Neural progenitor cell (in vitro differentiated cells): ENCODE measurements around the gene GRID1. TPM values are rescaled to one million over a fixed set of nuclear protein-coding genes. Genes with fewer than 3 reads are reported as not detected.

Source experiments
- DNase-seq: peaks from one replicate; pipeline ENCODE4 v3.0.0-alpha.2; 2016; ENCODE audit warnings: low spot score
- H2AFZ ChIP-seq: fragments of 200-600 bp; sonication (generic); replicated peaks from 2 replicates; pipeline ENCODE4 v1.6.1; 2016; ENCODE audit warnings: antibody characterized with exemption
- H3F3A ChIP-seq: fragments of 200-600 bp; sonication (generic); 2 replicates; pipeline ENCODE4 v1.6.1; 2016; ENCODE audit warnings: antibody characterized with exemption, low read depth
- H3K27ac ChIP-seq: fragments of 200-600 bp; sonication (generic); 2 replicates; pipeline ENCODE4 v1.5.1; 2016; ENCODE audit warnings: mild to moderate bottlenecking
- H3K27me3 ChIP-seq: fragments of 200-600 bp; sonication (generic); 2 replicates; pipeline ENCODE4 v1.6.1; 2016; ENCODE audit warnings: mild to moderate bottlenecking, moderate library complexity
- H3K36me3 ChIP-seq: fragments of 200-600 bp; sonication (generic); 2 replicates; pipeline ENCODE4 v1.5.1; 2016
- H3K4me1 ChIP-seq: fragments of 200-600 bp; sonication (generic); 2 replicates; pipeline ENCODE4 v1.6.1; 2016; ENCODE audit warnings: mixed run types
- H3K4me2 ChIP-seq: fragments of 200-600 bp; sonication (generic); 2 replicates; pipeline ENCODE4 v1.6.1; 2016
- H3K4me3 ChIP-seq: fragments of 200-600 bp; sonication (generic); 2 replicates; pipeline ENCODE4 v1.5.1; 2016
- H3K79me2 ChIP-seq: fragments of 200-600 bp; sonication (generic); 2 replicates; pipeline ENCODE4 v1.6.1; 2016; ENCODE audit warnings: low read depth
- H3K9ac ChIP-seq: fragments of 200-600 bp; sonication (generic); 2 replicates; pipeline ENCODE4 v1.6.1; 2016
- H3K9me3 ChIP-seq: fragments of 200-600 bp; sonication (generic); 2 replicates; pipeline ENCODE4 v1.5.1; 2016; ENCODE audit warnings: low read depth
- H4K20me1 ChIP-seq: fragments of 200-600 bp; sonication (generic); 2 replicates; pipeline ENCODE4 v1.6.1; 2016; ENCODE audit warnings: low read depth
- H3K27ac Mint-ChIP-seq: 3 replicates; pipeline ENCODE4 v1.8.0; 2021; ENCODE audit warnings: mixed read lengths
- H3K27me3 Mint-ChIP-seq: 2 replicates; pipeline ENCODE4 v1.8.0; 2022; ENCODE audit warnings: low read depth, mild to moderate bottlenecking, inconsistent platforms, moderate library complexity, mixed read lengths; ENCODE audit not compliant: insufficient read depth
- H3K36me3 Mint-ChIP-seq: 3 replicates; pipeline ENCODE4 v1.8.0; 2021; ENCODE audit warnings: mixed read lengths
- H3K4me1 Mint-ChIP-seq: 3 replicates; pipeline ENCODE4 v1.8.0; 2021; ENCODE audit warnings: mixed read lengths
- H3K4me3 Mint-ChIP-seq: 3 replicates; pipeline ENCODE4 v1.8.0; 2021; ENCODE audit warnings: mild to moderate bottlenecking, moderate library complexity, mixed read lengths
- H3K9me3 Mint-ChIP-seq: 3 replicates; pipeline ENCODE4 v1.8.0; 2020; ENCODE audit warnings: mixed read lengths
- EZH2 ChIP-seq: fragments of 200-600 bp; sonication (generic); IDR thresholded peaks from 2 replicates; pipeline ENCODE4 v1.6.1; 2017; ENCODE audit warnings: antibody characterized with exemption, mild to moderate bottlenecking, moderate library complexity
- EZH2phosphoT487 ChIP-seq: fragments of 200-600 bp; sonication (generic); IDR thresholded peaks from 2 replicates; pipeline ENCODE4 v1.6.1; 2017; ENCODE audit warnings: antibody characterized with exemption
- total RNA-seq: library from RNA; depleted of rRNA; stranded (reverse); fragments of >200 nt; gene quantifications from 2 replicates; pipeline ENCODE4 v1.2.3, GENCODE V29; 2015; ENCODE audit warnings: low replicate concordance
- TF ChIP-seq, protein P1 (sequence below): fragments of 200-600 bp; sonication (generic); IDR thresholded peaks from 2 replicates; pipeline ENCODE4 v1.5.1; 2017; ENCODE audit warnings: antibody characterized with exemption, mild to moderate bottlenecking

Gene GRID1
- total RNA-seq, 1 donor from 2014 or later: not detected

DNA sequence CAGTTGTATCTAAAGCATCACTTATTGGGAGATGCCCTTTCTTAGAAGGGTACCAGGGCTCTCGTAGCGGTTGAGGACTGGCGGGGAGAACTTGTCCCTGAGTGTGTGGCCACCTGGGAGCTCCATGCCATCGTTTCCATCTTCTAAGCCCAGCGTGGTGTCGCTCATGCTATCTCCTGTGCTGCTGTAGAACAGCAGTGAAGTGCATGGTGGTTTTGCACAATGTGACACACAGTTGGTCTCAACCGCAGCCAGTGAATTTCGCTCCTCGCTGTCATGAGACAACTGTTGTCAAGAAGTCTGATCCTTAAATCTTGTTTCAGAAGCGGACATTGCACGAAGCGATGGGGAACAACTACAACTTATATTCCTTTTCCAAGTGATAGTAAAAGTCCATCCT, 283.4 kb downstream of the GRID1 start:
- no peak overlapping the region for H3K4me3 ChIP-seq
- peaks cover 5% of the 10 kb centered on the region for H3K4me1 ChIP-seq
- H3K27me3 ChIP-seq: no peaks in the 10 kb centered on the region
- peaks cover 4% of the 10 kb centered on the region for H3K27me3 Mint-ChIP-seq
- H3K4me1 Mint-ChIP-seq: peaks cover 4% of the 10 kb centered on the region
- TF ChIP-seq, protein P1, sequence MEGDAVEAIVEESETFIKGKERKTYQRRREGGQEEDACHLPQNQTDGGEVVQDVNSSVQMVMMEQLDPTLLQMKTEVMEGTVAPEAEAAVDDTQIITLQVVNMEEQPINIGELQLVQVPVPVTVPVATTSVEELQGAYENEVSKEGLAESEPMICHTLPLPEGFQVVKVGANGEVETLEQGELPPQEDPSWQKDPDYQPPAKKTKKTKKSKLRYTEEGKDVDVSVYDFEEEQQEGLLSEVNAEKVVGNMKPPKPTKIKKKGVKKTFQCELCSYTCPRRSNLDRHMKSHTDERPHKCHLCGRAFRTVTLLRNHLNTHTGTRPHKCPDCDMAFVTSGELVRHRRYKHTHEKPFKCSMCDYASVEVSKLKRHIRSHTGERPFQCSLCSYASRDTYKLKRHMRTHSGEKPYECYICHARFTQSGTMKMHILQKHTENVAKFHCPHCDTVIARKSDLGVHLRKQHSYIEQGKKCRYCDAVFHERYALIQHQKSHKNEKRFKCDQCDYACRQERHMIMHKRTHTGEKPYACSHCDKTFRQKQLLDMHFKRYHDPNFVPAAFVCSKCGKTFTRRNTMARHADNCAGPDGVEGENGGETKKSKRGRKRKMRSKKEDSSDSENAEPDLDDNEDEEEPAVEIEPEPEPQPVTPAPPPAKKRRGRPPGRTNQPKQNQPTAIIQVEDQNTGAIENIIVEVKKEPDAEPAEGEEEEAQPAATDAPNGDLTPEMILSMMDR: no peak
- TF ChIP-seq EZH2phosphoT487 (no peak), EZH2 (no peak)
- H3K79me2 ChIP-seq: no peaks in the 10 kb centered on the region
- no peaks in the 10 kb centered on the region for H3K36me3 ChIP-seq
- no peak overlapping the region for H2AFZ ChIP-seq
- H3K9ac ChIP-seq: no peak overlapping the region
- no peaks in the 10 kb centered on the region for H3K36me3 Mint-ChIP-seq
- DNase-seq: no peak
- no peaks in the 10 kb centered on the region for H4K20me1 ChIP-seq
- H3K9me3 ChIP-seq: no peaks in the 10 kb centered on the region
- H3K4me2 ChIP-seq: no peak overlapping the region
- no peaks in the 10 kb centered on the region for H3K9me3 Mint-ChIP-seq
- no peaks in the 10 kb centered on the region for H3F3A ChIP-seq
- no peak overlapping the region for H3K4me3 Mint-ChIP-seq
- no peak overlapping the region for H3K27ac ChIP-seq
- no peak overlapping the region for H3K27ac Mint-ChIP-seq

DNA sequence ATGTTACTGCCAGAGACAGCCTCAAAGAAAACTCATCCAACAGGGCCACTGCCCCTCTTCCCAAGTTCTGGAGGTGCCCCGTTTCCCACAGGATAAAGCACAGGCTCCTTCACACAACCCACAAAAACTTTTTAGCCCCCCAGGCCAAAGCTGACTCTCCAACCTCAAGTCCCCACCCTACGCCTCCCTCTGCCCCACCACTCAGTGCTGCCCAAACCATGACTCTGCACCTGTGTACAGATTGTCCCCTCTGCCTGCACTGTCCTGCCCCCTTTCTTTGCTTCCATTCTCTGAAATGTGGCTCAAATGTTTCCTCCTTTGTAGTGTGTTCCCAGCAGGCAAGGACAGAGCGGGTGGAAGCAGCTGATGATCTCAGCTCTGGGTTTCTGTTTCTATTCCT, 284.0 kb downstream of the GRID1 start:
- Histone ChIP-seq H3K9me3 (no peaks in the 10 kb centered on the region), H3K27me3 (no peaks in the 10 kb centered on the region), H3K4me1 (peaks cover 5% of the 10 kb centered on the region), H4K20me1 (no peaks in the 10 kb centered on the region), H3K4me3 (no peak overlapping the region), H2AFZ (no peak overlapping the region), H3K79me2 (no peaks in the 10 kb centered on the region), H3K36me3 (no peaks in the 10 kb centered on the region), H3K4me2 (no peak overlapping the region), H3F3A (no peaks in the 10 kb centered on the region), H3K27ac (no peak overlapping the region), H3K9ac (no peak overlapping the region)
- Mint-ChIP-seq H3K4me1 (no peaks in the 10 kb centered on the region), H3K27me3 (peaks cover 4% of the 10 kb centered on the region), H3K4me3 (no peak overlapping the region), H3K9me3 (no peaks in the 10 kb centered on the region), H3K36me3 (no peaks in the 10 kb centered on the region), H3K27ac (no peak overlapping the region)
- TF ChIP-seq EZH2 (no peak), EZH2phosphoT487 (no peak)
- TF ChIP-seq, protein P1: no peak
- no peak for DNase-seq

DNA sequence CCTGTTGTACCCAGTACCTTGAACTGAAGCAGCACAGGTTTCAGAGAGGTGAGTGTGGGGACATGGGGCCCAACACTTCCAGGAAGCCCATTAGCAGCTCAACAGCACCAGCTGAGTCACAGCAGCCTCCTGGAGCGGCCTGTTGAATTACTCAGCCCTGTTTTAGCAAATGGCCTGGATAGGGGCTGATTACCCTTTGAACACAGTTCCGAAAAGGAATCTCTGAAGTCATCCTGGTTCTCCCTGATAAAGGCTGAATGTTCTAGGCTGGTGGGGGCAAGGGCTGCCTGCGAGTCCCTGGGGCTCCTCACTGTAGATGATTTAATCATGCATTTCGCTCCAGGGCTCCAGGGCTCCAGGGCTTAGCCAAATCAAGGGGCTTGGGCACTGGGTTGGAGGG, 287.5 kb downstream of the GRID1 start:
- Mint-ChIP-seq H3K27ac (no peak overlapping the region), H3K27me3 (peaks cover 4% of the 10 kb centered on the region)
- H2AFZ ChIP-seq: peak overlapping the region; percentile 40

More for the DNA sequence above, 287.5 kb downstream of the GRID1 start:
- no peaks in the 10 kb centered on the region for H3F3A ChIP-seq
- H3K9me3 Mint-ChIP-seq: no peaks in the 10 kb centered on the region
- peaks cover 5% of the 10 kb centered on the region for H3K4me1 ChIP-seq
- no peak overlapping the region for H3K9ac ChIP-seq
- H3K27me3 ChIP-seq: no peaks in the 10 kb centered on the region
- H3K27ac ChIP-seq: no peak overlapping the region
- no peaks in the 10 kb centered on the region for H3K36me3 ChIP-seq
- no peak overlapping the region for H3K4me3 ChIP-seq
- no peak overlapping the region for H3K4me3 Mint-ChIP-seq
- no peaks in the 10 kb centered on the region for H4K20me1 ChIP-seq
- H3K79me2 ChIP-seq: no peaks in the 10 kb centered on the region
- DNase-seq: no peak
- no peaks in the 10 kb centered on the region for H3K9me3 ChIP-seq
- TF ChIP-seq EZH2phosphoT487: no peak
- no peak for TF ChIP-seq EZH2
- TF ChIP-seq, protein P1: no peak
- H3K4me2 ChIP-seq: no peak overlapping the region
- H3K4me1 Mint-ChIP-seq: peaks cover 7% of the 10 kb centered on the region
- H3K36me3 Mint-ChIP-seq: no peaks in the 10 kb centered on the region
